HG02943 (cell line): ENCODE measurements around the gene PLXNC1.

Source experiments
- ATAC-seq: cut with Tn5 transposase; IDR thresholded peaks from one replicate; pipeline ENCODE4 v1.9.1; 2021; ENCODE audit warnings: mild to moderate bottlenecking, low read depth, moderate library complexity; ENCODE audit not compliant: unreplicated experiment

Gene PLXNC1

GRCh38 chr12:94228488-94228907 is 80.1 kb downstream of the PLXNC1 start:
- peak; percentile 45 for ATAC-seq

GRCh38 chr12:94229902-94230301 is 81.5 kb downstream of the PLXNC1 start:
- no peak for ATAC-seq

- ATAC-seq, result no peak
Measured at GRCh38 chr12:94230357-94230905, 82.1 kb downstream of the PLXNC1 start.

- no peak for ATAC-seq
Measured at GRCh38 chr12:94231709-94232108, 83.3 kb downstream of the PLXNC1 start.

GRCh38 chr12:94235848-94236247 is 87.5 kb downstream of the PLXNC1 start:
- no peak for ATAC-seq

GRCh38 chr12:94239332-94239993 is 91.1 kb downstream of the PLXNC1 start:
- no peak for ATAC-seq

- peak; percentile 87 for ATAC-seq
Measured at GRCh38 chr12:94240171-94240570, 91.8 kb downstream of the PLXNC1 start.

- no peak for ATAC-seq
Measured at GRCh38 chr12:94242901-94243300, 94.5 kb downstream of the PLXNC1 start.

GRCh38 chr12:94244165-94245133 is 96.1 kb downstream of the PLXNC1 start:
- no peak for ATAC-seq

GRCh38 chr12:94245631-94246383 is 97.4 kb downstream of the PLXNC1 start:
- ATAC-seq, result no peak

GRCh38 chr12:94247246-94247645 is 98.9 kb downstream of the PLXNC1 start:
- ATAC-seq, result no peak

- no peak for ATAC-seq
Measured at GRCh38 chr12:94248582-94248981, 100.2 kb downstream of the PLXNC1 start.

- ATAC-seq, result no peak
Measured at GRCh38 chr12:94250130-94250529, 101.8 kb downstream of the PLXNC1 start.

- ATAC-seq, result no peak
Measured at GRCh38 chr12:94254270-94254669, 105.9 kb downstream of the PLXNC1 start.

GRCh38 chr12:94255006-94255405 is 106.6 kb downstream of the PLXNC1 start:
- ATAC-seq, result no peak

GRCh38 chr12:94255428-94255827 is 107.1 kb downstream of the PLXNC1 start:
- ATAC-seq, result no peak

- ATAC-seq, result no peak
Measured at GRCh38 chr12:94258593-94258992, 110.2 kb downstream of the PLXNC1 start.

- no peak for ATAC-seq
Measured at GRCh38 chr12:94260017-94260416, 111.6 kb downstream of the PLXNC1 start.

- no peak for ATAC-seq
Measured at GRCh38 chr12:94260717-94261116, 112.3 kb downstream of the PLXNC1 start.

GRCh38 chr12:94261119-94261518 is 112.7 kb downstream of the PLXNC1 start:
- ATAC-seq, result no peak

GRCh38 chr12:94261786-94262185 is 113.4 kb downstream of the PLXNC1 start:
- no peak for ATAC-seq
